Uterus (tissue), 4 donors: Measurements from ENCODE around the gene OBSCN. TPM values are rescaled to one million over a fixed set of nuclear protein-coding genes. Genes with fewer than 3 reads are reported as not detected.

ENCODE experiments used
- DNase-seq, 2 donors: peaks; one replicate each; pipeline ENCODE4 v3.0.0-alpha.2; 2019 to 2020
- H3K27ac ChIP-seq, 2 donors: fragments of 200-600 bp; sonication (generic); 1 replicate in 1 of 2; 2 replicates in 1 of 2; pipeline ENCODE4 v1.5.1; 2016 to 2018
- H3K27me3 ChIP-seq, 2 donors: fragments of 200-600 bp; sonication (generic); one replicate each; pipeline ENCODE4 v1.5.1; 2018 to 2019; ENCODE audit warnings: control low read depth in 1 of 2
- H3K36me3 ChIP-seq, 2 donors: fragments of 200-600 bp; sonication (generic); one replicate each; pipeline ENCODE4 v1.5.1; 2019; ENCODE audit warnings: control low read depth in 1 of 2
- H3K4me1 ChIP-seq, 2 donors: fragments of 200-600 bp; sonication (generic); one replicate each; pipeline ENCODE4 v1.5.1; 2018 to 2019; ENCODE audit warnings: control low read depth in 1 of 2
- H3K4me3 ChIP-seq, 2 donors: fragments of 200-600 bp; sonication (generic); 1 replicate in 1 of 2; 2 replicates in 1 of 2; pipeline ENCODE4 v1.5.1; 2018 to 2019; ENCODE audit warnings: mild to moderate bottlenecking in 1 of 2
- H3K9me3 ChIP-seq, 2 donors: fragments of 200-600 bp; sonication (generic); one replicate each; pipeline ENCODE4 v1.5.1; 2019; ENCODE audit warnings: control low read depth in 1 of 2
- POLR2A ChIP-seq, 2 donors: fragments of 450-650 bp; IDR thresholded peaks; one replicate each; pipeline ENCODE4 v1.6.1; 2016; ENCODE audit warnings: antibody characterized with exemption in 2 of 2, mild to moderate bottlenecking in 1 of 2, moderate library complexity in 1 of 2
- intact Hi-C: fragments of 100-400 bp; cut with DNase I; formaldehyde crosslinking; loops from one replicate; pipeline ENCODE4 v1.15.1; 2023; ENCODE audit warnings: low total_unique reads
- total RNA-seq, 4 donors: library from RNA; depleted of rRNA in 3 of 4; stranded (reverse); fragments of >200 nt in 3 of 4; gene quantifications; one replicate each; pipeline versions ENCODE4 v1.1.0 to v1.2.4, GENCODE V29; 2014 to 2023
- TF ChIP-seq, protein P1 (sequence below), 4 experiments: fragments of 200-600 bp in 2 of 4; fragments of 450-650 bp in 2 of 4; sonication (generic) in 2 of 4; IDR thresholded peaks; one replicate each; pipeline ENCODE4 v1.5.1; 2016 to 2019; ENCODE audit warnings: antibody characterized with exemption in 4 of 4, mild to moderate bottlenecking in 2 of 4, moderate library complexity in 1 of 4
- donor health status: DM: yes; HTN: yes; CAD: no.

The OBSCN gene
- total RNA-seq, 4 donors from 2014 or later = 5.9 to 53.2 (median 22.4) TPM

DNA sequence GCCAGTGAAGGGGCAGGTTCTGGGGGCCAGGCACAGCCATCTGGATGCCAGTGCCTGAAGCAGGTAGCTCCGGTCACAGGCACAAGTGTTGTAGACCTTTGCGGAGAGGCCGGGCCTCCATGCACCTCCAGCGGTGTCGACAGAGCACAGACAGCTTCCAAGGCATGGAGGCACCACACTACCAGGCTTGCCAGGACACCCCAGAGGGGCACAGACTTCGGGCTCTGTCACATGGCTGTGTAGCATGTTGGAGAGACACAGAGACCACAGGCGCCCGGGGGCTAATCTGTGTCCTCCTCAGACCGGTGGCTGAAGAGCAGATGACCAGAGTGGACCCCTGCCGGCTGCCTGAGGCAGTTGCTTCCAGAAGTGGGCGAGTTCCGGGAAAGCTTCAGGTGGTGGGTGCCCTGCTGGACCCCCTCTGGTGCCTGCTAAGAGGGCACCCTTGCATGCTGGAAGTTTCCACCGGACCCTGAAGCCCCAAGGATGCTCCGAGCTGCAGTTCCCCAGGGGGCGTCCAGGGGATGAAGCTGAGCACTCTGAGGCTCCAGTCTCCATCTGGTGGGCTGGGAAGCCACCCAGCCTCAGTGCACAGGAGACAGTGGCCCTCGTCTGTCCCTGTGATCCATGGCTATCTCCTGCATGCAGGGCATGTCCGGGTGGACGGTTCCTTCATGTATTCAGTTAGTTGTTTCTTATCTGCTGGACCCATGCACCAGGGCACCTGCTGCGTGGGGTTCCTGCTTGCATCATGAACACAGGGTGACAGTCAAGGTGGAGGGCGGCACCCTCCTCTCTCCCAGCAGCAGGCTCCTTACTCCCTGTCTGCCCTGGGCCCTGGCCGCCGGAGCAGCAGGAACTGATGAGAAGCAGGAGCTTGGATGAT lies 82.4 kb downstream of the OBSCN start:
- no peak for DNase-seq
- intact Hi-C loops = no loop called here

GRCh38 chr1:228291906-228292608 lies 84.2 kb downstream of the OBSCN start:
- intact Hi-C loops = no loop called here
- Histone ChIP-seq H3K9me3 (no peaks in the 10 kb centered on the region), H3K27me3 (no peaks in the 10 kb centered on the region), H3K27ac (no peak overlapping the region), H3K4me1 (no peaks in the 10 kb centered on the region), H3K36me3 (no peaks in the 10 kb centered on the region), H3K4me3 (no peak overlapping the region)
- TF ChIP-seq, protein P1, sequence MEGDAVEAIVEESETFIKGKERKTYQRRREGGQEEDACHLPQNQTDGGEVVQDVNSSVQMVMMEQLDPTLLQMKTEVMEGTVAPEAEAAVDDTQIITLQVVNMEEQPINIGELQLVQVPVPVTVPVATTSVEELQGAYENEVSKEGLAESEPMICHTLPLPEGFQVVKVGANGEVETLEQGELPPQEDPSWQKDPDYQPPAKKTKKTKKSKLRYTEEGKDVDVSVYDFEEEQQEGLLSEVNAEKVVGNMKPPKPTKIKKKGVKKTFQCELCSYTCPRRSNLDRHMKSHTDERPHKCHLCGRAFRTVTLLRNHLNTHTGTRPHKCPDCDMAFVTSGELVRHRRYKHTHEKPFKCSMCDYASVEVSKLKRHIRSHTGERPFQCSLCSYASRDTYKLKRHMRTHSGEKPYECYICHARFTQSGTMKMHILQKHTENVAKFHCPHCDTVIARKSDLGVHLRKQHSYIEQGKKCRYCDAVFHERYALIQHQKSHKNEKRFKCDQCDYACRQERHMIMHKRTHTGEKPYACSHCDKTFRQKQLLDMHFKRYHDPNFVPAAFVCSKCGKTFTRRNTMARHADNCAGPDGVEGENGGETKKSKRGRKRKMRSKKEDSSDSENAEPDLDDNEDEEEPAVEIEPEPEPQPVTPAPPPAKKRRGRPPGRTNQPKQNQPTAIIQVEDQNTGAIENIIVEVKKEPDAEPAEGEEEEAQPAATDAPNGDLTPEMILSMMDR (IDR thresholded peaks at IDR 0.05) = no peak
- TF ChIP-seq POLR2A (IDR thresholded peaks at IDR 0.05) = no peak
- no peak for DNase-seq

More for the DNA sequence above, 82.4 kb downstream of the OBSCN start:
- Histone ChIP-seq H3K4me3 (no peak overlapping the region), H3K27me3 (no peaks in the 10 kb centered on the region), H3K4me1 (no peaks in the 10 kb centered on the region), H3K36me3 (no peaks in the 10 kb centered on the region), H3K9me3 (no peaks in the 10 kb centered on the region), H3K27ac (no peak overlapping the region)
- TF ChIP-seq POLR2A (IDR thresholded peaks at IDR 0.05) = no peak

GRCh38 chr1:228292609-228292911 lies 84.7 kb downstream of the OBSCN start:
- TF ChIP-seq POLR2A (IDR thresholded peaks at IDR 0.05) = no peak
- TF ChIP-seq, protein P1 (IDR thresholded peaks at IDR 0.05) = no peak
- Histone ChIP-seq H3K27me3 (no peaks in the 10 kb centered on the region), H3K4me3 (no peak overlapping the region), H3K27ac (no peak overlapping the region), H3K36me3 (no peaks in the 10 kb centered on the region), H3K4me1 (no peaks in the 10 kb centered on the region), H3K9me3 (no peaks in the 10 kb centered on the region)
- DNase-seq = no peak
- intact Hi-C loops = no loop called here

- no peak overlapping the region for H3K27ac ChIP-seq
- DNase-seq = no peak
- no peaks in the 10 kb centered on the region for H3K36me3 ChIP-seq
- H3K27me3 ChIP-seq = no peaks in the 10 kb centered on the region
- H3K4me1 ChIP-seq = no peaks in the 10 kb centered on the region
- H3K4me3 ChIP-seq = no peak overlapping the region
- intact Hi-C loops = no loop called here
- no peaks in the 10 kb centered on the region for H3K9me3 ChIP-seq
- TF ChIP-seq, protein P1 (IDR thresholded peaks at IDR 0.05) = no peak
- TF ChIP-seq POLR2A (IDR thresholded peaks at IDR 0.05) = no peak
Observed at GRCh38 chr1:228293393-228293792, 85.5 kb downstream of the OBSCN start.

- H3K27ac ChIP-seq = no peak overlapping the region
- DNase-seq = no peak
- no peaks in the 10 kb centered on the region for H3K36me3 ChIP-seq
- TF ChIP-seq, protein P1 (IDR thresholded peaks at IDR 0.05) = no peak
- TF ChIP-seq POLR2A (IDR thresholded peaks at IDR 0.05) = no peak
- H3K4me3 ChIP-seq = no peak overlapping the region
- H3K27me3 ChIP-seq = no peaks in the 10 kb centered on the region
- H3K4me1 ChIP-seq = no peaks in the 10 kb centered on the region
- H3K9me3 ChIP-seq = no peaks in the 10 kb centered on the region
- intact Hi-C loops = no loop called here
Observed at GRCh38 chr1:228293816-228294500, 86.1 kb downstream of the OBSCN start.
